ENCODE results near the gene ANKRD23. TPM values are rescaled to one million over a fixed set of nuclear protein-coding genes. Genes with fewer than 3 reads are reported as not detected.
"Not testable (repeated sequence)": the region's sequence is repeated elsewhere in the genome, so short reads cannot be mapped to it uniquely, and the experiment has no call there.

The ANKRD23 gene
- 2.5 and 4.4 TPM in 2 replicates for total RNA-seq (2014; rRNA removed; shearing (Covaris generic))

- peak; percentile 28 for DNase-seq
- peaks cover 4% of the 10 kb centered on the region for H3K36me3 ChIP-seq (replicated peaks; ENCODE audit: control insufficient read depth, insufficient read depth, low read length)
- no peak within 1 kb of the TSS for H3K4me3 ChIP-seq (ENCODE audit: insufficient read depth, low read depth, low read length)
- no peaks in the 10 kb centered on the region for H3K27me3 ChIP-seq (ENCODE audit: control insufficient read depth, insufficient read depth, low read length)
Observed at GRCh38 chr2:96843538-96844268, at the start of gene ANKRD23. ANKRD23 (minus strand) TSS chr2:96844021; CDS start chr2:96843992, 29 bp downstream.

DNA sequence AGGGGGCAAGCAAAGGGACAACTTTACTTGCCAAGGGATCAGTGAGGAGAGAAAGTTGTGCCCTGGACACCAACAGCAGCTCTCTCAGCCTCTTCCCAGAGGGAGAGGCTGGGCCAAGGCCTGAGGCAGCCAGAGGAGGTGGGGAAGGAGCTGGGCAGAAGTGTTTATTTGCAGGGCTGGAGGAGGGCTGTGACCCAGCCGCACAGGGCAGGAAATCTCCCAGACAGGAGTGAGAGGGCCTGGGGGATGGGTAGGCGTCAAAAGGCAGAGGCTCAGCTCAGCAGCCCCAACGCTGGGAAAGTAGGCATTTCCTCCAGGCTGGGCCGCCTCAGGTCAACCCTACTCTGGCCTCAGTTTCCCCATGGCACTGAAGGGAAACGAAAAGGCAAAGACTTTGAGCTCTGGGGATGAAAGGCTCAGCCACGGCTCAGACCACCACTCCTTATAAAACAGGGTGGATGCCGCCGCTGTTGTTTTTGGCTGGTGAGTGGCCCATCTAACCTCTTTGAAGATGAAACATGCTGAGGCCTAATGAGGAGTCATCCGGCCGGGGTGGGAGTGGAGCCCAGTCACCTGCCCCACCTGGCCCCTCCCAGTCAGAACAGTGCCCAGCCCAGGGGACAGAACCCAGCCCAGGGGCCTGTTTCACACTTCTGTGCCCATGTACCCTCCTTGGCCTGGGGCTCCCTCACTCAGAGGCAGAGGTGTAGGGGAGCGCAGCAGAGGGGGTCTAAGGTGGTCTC is 47.9 kb upstream of the ANKRD23 start:
- DNase-seq = no peak
- no peaks in the 10 kb centered on the region for H3K36me3 ChIP-seq (replicated peaks; ENCODE audit: control insufficient read depth, insufficient read depth, low read length)
- no peak overlapping the region for H3K4me3 ChIP-seq (ENCODE audit: insufficient read depth, low read depth, low read length)
- H3K27me3 ChIP-seq (ENCODE audit: control insufficient read depth, insufficient read depth, low read length) = no peaks in the 10 kb centered on the region

DNA sequence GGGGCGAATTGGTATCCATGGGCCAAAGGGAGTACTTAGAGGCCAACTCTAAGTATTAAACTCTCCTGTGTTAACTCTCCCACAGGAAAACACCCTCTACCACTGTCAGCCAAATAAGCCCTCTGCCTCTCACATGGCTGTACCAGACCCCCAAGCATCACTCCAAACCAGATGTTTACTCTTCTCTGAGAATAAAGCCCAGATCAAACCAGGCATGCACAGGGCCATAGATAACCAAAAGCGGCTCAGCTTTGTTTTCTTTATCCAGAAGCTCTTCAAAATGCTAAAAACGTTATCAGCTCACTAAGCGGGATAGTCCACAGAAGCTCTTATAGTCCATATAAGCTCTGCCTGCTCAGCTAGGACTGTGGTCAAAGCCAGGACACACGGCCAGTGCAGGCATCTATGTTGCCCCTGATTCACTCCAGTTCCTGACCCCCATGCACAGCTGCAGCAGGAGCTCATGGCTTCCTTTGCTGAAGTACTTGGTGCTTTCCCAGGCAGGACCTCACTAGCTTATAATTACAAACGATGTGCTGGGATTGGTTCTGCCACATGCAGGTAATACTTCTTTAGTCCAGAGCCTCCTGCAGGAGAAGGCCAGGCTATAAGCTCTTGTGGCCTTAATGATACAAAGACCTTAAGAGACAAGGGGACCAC is 47.0 kb upstream of the ANKRD23 start:
- Histone ChIP-seq H3K27me3 (ENCODE audit: control insufficient read depth, insufficient read depth, low read length) (no peaks in the 10 kb centered on the region), H3K36me3 (replicated peaks; ENCODE audit: control insufficient read depth, insufficient read depth, low read length) (no peaks in the 10 kb centered on the region), H3K4me3 (ENCODE audit: insufficient read depth, low read depth, low read length) (no peak overlapping the region)
- DNase-seq = no peak

DNA sequence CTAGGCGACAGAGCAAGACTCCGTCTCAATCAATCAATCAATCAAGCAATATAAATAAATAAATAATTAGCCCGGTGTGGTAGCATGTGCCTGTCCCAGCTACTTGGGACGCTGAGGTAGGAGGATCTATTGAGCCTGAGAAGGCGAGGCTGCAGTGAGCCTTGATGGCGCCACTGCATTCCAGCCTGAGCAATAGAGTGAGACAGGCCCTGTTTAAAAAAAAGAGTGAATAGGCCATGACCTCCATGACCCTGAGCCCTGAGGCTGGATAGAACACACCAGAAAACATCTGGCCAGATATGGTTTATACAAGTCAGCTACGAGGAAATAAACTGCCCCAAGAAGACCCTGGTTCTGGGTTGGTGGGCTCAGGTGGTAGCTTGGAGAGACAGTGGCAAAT is 46.4 kb upstream of the ANKRD23 start:
- no peak overlapping the region for H3K4me3 ChIP-seq (ENCODE audit: insufficient read depth, low read depth, low read length)
- H3K36me3 ChIP-seq (replicated peaks; ENCODE audit: control insufficient read depth, insufficient read depth, low read length) = no peaks in the 10 kb centered on the region
- H3K27me3 ChIP-seq (ENCODE audit: control insufficient read depth, insufficient read depth, low read length) = no peaks in the 10 kb centered on the region
- no peak for DNase-seq

DNA sequence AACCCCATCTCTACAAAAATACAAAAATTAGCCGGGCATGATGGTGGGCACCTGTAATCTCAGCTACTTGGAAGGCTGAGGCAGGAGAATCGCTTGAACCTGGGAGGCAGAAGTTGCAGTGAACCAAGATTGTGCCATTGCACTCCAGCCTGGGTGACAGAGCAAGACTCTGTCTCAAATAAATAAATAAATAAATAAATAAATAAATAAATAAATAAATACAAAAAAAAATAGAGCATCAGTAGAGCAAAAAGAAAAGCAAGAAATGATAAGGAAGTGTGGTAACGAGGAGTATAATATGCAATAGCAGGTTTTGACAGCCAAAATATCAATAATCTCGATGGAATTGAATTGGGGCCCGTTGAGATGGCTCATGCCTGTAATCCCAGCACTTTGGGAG is 45.7 kb upstream of the ANKRD23 start:
- H3K27me3 ChIP-seq (ENCODE audit: control insufficient read depth, insufficient read depth, low read length); H3K36me3 ChIP-seq (replicated peaks; ENCODE audit: control insufficient read depth, insufficient read depth, low read length); H3K4me3 ChIP-seq (ENCODE audit: insufficient read depth, low read depth, low read length); DNase-seq: not testable (repeated sequence)

DNA sequence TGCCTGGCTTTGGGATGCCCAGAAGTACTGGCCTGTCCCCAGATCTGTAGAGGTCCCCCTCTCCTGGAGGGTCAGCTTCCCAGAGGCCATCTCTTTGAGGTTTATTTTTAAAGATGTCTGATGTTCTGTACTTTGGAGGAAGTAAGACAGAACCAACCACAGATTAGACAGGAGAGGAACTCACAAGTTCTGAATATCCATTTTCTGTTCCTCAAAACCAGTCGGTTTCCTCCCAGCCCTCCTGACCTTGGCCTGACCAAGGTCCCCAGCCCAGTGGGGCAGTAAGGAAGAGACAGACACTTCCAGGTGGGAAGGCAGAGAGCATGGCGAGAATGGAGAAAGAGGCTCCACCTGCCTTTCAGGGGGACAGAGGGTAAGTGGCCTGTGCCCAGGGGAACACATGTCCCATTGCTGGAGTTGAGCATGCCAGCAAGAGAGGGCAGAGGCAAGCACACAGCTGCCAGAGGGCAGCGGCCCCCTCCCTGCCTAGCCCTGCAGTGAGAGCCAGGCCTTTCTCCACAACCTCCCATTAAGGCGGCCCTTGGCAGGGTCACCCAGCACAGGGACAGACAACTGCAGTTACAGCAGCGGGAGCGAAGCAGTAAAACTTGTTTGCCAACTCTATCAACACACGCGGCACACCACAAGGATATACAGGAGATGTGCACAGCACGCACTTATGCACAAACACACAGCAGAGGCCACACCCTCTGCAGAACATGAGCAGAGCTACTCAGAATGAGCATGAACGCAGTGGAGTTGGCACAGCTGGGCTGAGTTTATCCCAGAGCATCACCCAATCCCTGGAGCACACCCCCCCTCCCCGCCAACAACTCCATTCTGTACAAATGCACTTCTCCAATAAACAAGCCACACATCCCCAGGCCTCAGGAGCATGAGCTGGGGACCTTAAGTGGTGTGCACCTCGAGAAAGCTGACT is 44.5 kb upstream of the ANKRD23 start:
- no peaks in the 10 kb centered on the region for H3K27me3 ChIP-seq (ENCODE audit: control insufficient read depth, insufficient read depth, low read length)
- DNase-seq = no peak
- H3K4me3 ChIP-seq (ENCODE audit: insufficient read depth, low read depth, low read length) = no peak overlapping the region
- H3K36me3 ChIP-seq (replicated peaks; ENCODE audit: control insufficient read depth, insufficient read depth, low read length) = no peaks in the 10 kb centered on the region

DNA sequence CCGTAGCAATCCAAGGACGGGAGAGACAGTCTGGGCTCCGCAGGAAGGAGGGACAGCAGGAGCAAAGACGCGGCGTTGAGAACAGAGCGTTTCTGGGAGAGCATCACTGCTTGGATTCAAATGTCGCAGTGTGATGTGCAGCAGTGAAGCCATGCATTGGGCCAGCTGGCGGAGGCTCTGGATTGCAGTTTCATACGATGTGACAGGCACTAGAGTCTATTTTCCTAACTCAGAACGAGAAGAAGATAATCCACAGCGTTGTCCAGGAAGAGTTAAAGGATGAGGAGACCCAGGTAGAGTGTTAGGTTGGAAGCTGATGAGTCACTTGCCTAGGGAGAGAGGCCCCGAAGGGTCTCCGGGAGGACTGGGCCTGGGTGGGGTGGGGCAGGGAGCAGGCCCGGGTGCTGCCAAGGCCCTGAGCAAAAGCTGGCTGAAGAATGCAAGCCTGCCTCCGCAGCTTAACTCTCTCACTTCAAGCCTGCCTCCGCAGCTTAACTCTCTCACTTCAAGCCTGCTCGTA is 43.7 kb upstream of the ANKRD23 start:
- H3K36me3 ChIP-seq (replicated peaks; ENCODE audit: control insufficient read depth, insufficient read depth, low read length) = no peaks in the 10 kb centered on the region
- H3K4me3 ChIP-seq (ENCODE audit: insufficient read depth, low read depth, low read length) = no peak overlapping the region
- peaks cover 2% of the 10 kb centered on the region; the same call in 1 of the 2 replicates for H3K27me3 ChIP-seq (ENCODE audit: control insufficient read depth, insufficient read depth, low read length)
- no peak for DNase-seq

DNA sequence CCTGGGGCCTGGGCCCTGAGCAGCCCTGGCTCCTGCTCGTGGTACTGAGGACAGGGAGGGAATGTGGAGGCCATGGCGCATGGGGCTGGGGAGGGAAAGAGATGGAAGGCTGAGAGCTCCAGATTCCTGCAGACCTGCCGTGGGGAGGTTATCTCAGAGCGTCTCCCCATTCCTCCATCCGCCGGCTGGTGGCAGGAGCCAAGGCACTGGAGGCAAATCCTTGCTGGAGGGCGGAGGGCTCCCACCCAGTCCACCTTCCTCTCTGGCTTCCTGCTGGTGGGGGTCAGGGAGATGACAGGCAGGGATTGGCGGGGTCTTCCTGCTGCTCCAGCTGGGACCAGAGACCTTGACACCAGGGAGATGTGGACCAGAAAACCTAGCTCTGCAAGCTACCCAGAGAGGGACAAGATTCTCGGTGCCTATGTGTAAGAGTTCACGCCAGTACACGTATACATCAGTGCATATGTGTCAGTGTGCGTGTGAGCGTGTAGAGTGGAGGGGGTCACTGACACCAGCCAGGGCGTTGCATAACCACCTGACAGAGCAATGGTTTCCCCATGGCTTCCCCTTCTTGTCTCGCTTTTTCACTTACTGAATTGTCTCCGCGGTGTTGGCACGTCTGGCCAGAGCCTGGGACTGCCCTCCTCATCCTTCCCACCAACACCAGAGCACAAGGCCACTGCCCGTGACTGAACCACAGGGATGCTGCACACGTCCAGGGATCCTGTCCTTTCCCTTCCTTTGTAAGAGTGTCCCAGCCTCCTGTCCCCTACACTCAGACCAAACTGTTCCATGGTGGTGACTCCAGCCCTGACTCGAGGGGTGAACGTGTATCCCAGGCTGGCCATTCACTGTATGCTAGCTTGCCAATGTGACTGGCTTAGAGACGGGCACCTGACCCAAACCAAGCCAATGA is 41.9 kb upstream of the ANKRD23 start:
- Histone ChIP-seq H3K4me3 (ENCODE audit: insufficient read depth, low read depth, low read length) (no peak overlapping the region), H3K27me3 (ENCODE audit: control insufficient read depth, insufficient read depth, low read length) (peaks cover 4% of the 10 kb centered on the region; the same call in 1 of the 2 replicates), H3K36me3 (replicated peaks; ENCODE audit: control insufficient read depth, insufficient read depth, low read length) (no peaks in the 10 kb centered on the region)
- DNase-seq = no peak

DNA sequence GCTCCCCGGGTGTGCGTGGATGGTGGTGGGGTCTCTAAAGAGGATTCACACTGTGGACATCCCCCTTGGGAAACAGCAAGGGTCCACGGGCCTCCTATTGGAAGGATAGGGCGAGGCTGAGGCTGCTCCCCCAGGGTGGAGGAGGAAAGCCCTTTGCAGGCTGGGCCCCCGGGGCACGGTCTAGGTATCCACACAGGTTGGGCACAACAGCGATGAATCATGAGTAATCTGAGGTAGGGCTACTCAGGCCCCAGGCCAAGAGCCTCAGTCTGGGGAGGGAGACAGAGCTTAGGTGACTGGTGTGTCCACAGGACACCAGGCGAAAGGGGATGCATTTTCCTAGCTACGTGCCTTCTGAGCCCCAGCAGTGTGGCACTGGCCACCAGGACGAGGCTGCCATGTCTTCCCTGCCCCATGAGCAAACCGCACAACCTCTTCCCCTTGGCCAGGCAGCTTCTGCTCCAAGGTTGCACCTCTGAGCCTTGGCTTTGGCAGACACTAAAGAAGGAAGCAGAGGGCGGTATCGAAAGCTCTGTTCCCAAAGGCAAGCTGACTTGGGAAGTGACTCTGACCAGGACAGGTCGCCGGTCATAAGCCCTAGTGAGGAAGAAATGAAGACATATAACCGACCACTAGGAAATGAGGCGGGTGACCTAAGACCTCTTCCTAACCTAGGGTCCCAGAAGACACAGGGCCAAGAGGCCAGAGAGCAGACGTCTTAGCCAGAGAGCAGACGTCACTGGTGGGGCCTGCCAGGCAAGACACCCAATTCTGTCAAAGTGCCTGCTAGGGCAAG is 40.7 kb upstream of the ANKRD23 start:
- no peak overlapping the region for H3K4me3 ChIP-seq (ENCODE audit: insufficient read depth, low read depth, low read length)
- DNase-seq = no peak

DNA sequence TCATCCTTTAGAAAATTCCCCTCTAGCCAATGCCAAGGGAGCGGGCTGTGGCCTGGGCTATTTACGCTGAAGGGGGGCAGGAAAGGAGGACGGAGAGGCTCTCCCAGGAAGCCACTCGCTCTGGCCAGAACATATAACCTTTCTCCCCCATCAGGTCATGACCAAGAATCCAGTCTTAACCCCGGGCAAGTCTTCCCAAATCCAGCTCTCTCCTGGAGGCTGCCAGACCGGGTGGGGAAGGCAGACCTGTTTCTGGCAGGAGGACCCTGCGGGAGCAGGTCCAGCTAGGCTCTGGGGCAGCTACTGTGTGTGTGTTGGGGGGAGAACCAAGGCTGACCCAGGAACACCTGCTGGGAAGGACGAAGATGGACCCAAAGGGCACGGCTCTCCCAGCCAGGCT is 39.5 kb upstream of the ANKRD23 start:
- no peaks in the 10 kb centered on the region for H3K36me3 ChIP-seq (replicated peaks; ENCODE audit: control insufficient read depth, insufficient read depth, low read length)
- H3K27me3 ChIP-seq (ENCODE audit: control insufficient read depth, insufficient read depth, low read length) = peaks cover 4% of the 10 kb centered on the region; the same call in 1 of the 2 replicates
- no peak overlapping the region for H3K4me3 ChIP-seq (ENCODE audit: insufficient read depth, low read depth, low read length)
- DNase-seq = no peak

More for the DNA sequence above, 40.7 kb upstream of the ANKRD23 start:
- Histone ChIP-seq H3K27me3 (ENCODE audit: control insufficient read depth, insufficient read depth, low read length) (peaks cover 4% of the 10 kb centered on the region; the same call in 1 of the 2 replicates), H3K36me3 (replicated peaks; ENCODE audit: control insufficient read depth, insufficient read depth, low read length) (no peaks in the 10 kb centered on the region)

- no peak for DNase-seq
- H3K36me3 ChIP-seq (replicated peaks; ENCODE audit: control insufficient read depth, insufficient read depth, low read length) = no peaks in the 10 kb centered on the region
- no peak overlapping the region for H3K4me3 ChIP-seq (ENCODE audit: insufficient read depth, low read depth, low read length)
- peaks cover 4% of the 10 kb centered on the region; the same call in 1 of the 2 replicates for H3K27me3 ChIP-seq (ENCODE audit: control insufficient read depth, insufficient read depth, low read length)
Observed at GRCh38 chr2:96882906-96883305, 39.1 kb upstream of the ANKRD23 start.

- no peak overlapping the region for H3K4me3 ChIP-seq (ENCODE audit: insufficient read depth, low read depth, low read length)
- DNase-seq = no peak
- no peaks in the 10 kb centered on the region for H3K36me3 ChIP-seq (replicated peaks; ENCODE audit: control insufficient read depth, insufficient read depth, low read length)
- peaks cover 4% of the 10 kb centered on the region; the same call in 1 of the 2 replicates for H3K27me3 ChIP-seq (ENCODE audit: control insufficient read depth, insufficient read depth, low read length)
Observed at GRCh38 chr2:96882230-96882629, 38.4 kb upstream of the ANKRD23 start.

Measured in H7 (cell line).